T1000 (cell line): Measurements from ENCODE around the gene APCDD1L.
"Not testable (repeated sequence)": the region's sequence is repeated elsewhere in the genome, so short reads cannot be mapped to it uniquely, and the experiment has no call there.

Source experiments
- DNase-seq: peaks from one replicate; lab custom pipeline; 2025; ENCODE audit warnings: mixed read lengths; lab: John Stamatoyannopoulos, UW

APCDD1L gene

GRCh38 chr20:58514321-58515232 lies 622 bp downstream of the APCDD1L start:
- no peak for DNase-seq

GRCh38 chr20:58513580-58514285 lies 1.5 kb downstream of the APCDD1L start:
- no peak for DNase-seq

GRCh38 chr20:58512808-58513552 lies 2.2 kb downstream of the APCDD1L start:
- no peak for DNase-seq

- no peak for DNase-seq
Measured at GRCh38 chr20:58511861-58512260, 3.3 kb downstream of the APCDD1L start.

GRCh38 chr20:58511364-58511763 lies 3.8 kb downstream of the APCDD1L start:
- no peak for DNase-seq

GRCh38 chr20:58510921-58511320 lies 4.3 kb downstream of the APCDD1L start:
- DNase-seq: no peak

GRCh38 chr20:58508762-58509395 lies 6.3 kb downstream of the APCDD1L start:
- no peak for DNase-seq

GRCh38 chr20:58506999-58507398 lies 8.2 kb downstream of the APCDD1L start:
- not testable (repeated sequence) for DNase-seq

GRCh38 chr20:58504566-58504965 lies 10.6 kb downstream of the APCDD1L start:
- no peak for DNase-seq

GRCh38 chr20:58503668-58504067 lies 11.5 kb downstream of the APCDD1L start:
- no peak for DNase-seq

- no peak for DNase-seq
Measured at GRCh38 chr20:58500256-58500655, 14.9 kb downstream of the APCDD1L start.

GRCh38 chr20:58498470-58499068 lies 16.6 kb downstream of the APCDD1L start:
- no peak for DNase-seq

- DNase-seq: no peak
Measured at GRCh38 chr20:58497724-58498469, 17.3 kb downstream of the APCDD1L start.

- no peak for DNase-seq
Measured at GRCh38 chr20:58497076-58497641, 18.0 kb downstream of the APCDD1L start.

GRCh38 chr20:58496429-58496769 lies 18.8 kb downstream of the APCDD1L start:
- DNase-seq: no peak

GRCh38 chr20:58495623-58496428 lies 19.4 kb downstream of the APCDD1L start:
- DNase-seq: no peak

- no peak for DNase-seq
Measured at GRCh38 chr20:58494923-58495622, 20.1 kb downstream of the APCDD1L start.

GRCh38 chr20:58492795-58493524 lies 22.2 kb downstream of the APCDD1L start:
- DNase-seq: no peak
